Stimulated activated CD4-positive, alpha-beta T cell treated with anti-CD3 and anti-CD28 coated beads, Interleukin-1b, Interleukin-23, amount 100 ng/mL, for 48 hours (primary cell): Measurements from ENCODE around the gene FOXA1.

ENCODE experiments used
- DNase-seq: peaks from one replicate; pipeline ENCODE4 v3.0.0-alpha.2; 2020

The FOXA1 gene

GRCh38 chr14:37601865-37602264 lies 6.8 kb upstream of the FOXA1 start:
- DNase-seq, result no peak

GRCh38 chr14:37600880-37601741 lies 6.1 kb upstream of the FOXA1 start:
- no peak for DNase-seq

GRCh38 chr14:37599507-37600368 lies 4.7 kb upstream of the FOXA1 start:
- DNase-seq, result no peak

GRCh38 chr14:37598747-37599506 lies 3.9 kb upstream of the FOXA1 start:
- DNase-seq, result no peak

GRCh38 chr14:37597914-37598746 lies 3.1 kb upstream of the FOXA1 start:
- DNase-seq, result no peak

- DNase-seq, result no peak
Measured at GRCh38 chr14:37597538-37597913, 2.5 kb upstream of the FOXA1 start.

GRCh38 chr14:37596790-37597472 lies 1.9 kb upstream of the FOXA1 start:
- DNase-seq, result no peak

GRCh38 chr14:37595809-37596621 lies 966 bp upstream of the FOXA1 start:
- peak; percentile 85 for DNase-seq

- DNase-seq, result peak; percentile 55
Measured at GRCh38 chr14:37594238-37594970, 645 bp downstream of the FOXA1 start.

GRCh38 chr14:37593511-37594237 lies 1.4 kb downstream of the FOXA1 start:
- no peak for DNase-seq

GRCh38 chr14:37592482-37593408 lies 2.3 kb downstream of the FOXA1 start:
- no peak for DNase-seq

GRCh38 chr14:37591941-37592481 lies 3.0 kb downstream of the FOXA1 start:
- DNase-seq, result no peak

GRCh38 chr14:37591311-37591940 lies 3.6 kb downstream of the FOXA1 start:
- DNase-seq, result no peak

- DNase-seq, result no peak
Measured at GRCh38 chr14:37590428-37591139, 4.5 kb downstream of the FOXA1 start.

GRCh38 chr14:37589715-37590427 lies 5.2 kb downstream of the FOXA1 start:
- DNase-seq, result no peak
